Stomach (tissue), 9 donors: Measurements from ENCODE around the gene CPXM2. TPM values are rescaled to one million over a fixed set of nuclear protein-coding genes. Genes with fewer than 3 reads are reported as not detected.

Experiments
- DNase-seq, 2 donors: peaks; one replicate each; pipeline versions ENCODE4 v3.0.0 to v3.0.0-alpha.2; 2013 to 2019
- H3K27ac ChIP-seq, 5 donors: fragments of 200-600 bp in 4 of 5; sonication (generic) in 4 of 5; one replicate each; pipeline ENCODE4 v1.5.1; 2013 to 2019; ENCODE audit warnings: mild to moderate bottlenecking in 1 of 5, moderate library complexity in 1 of 5
- H3K27me3 ChIP-seq, 3 donors: fragments of 200-600 bp; sonication (generic); one replicate each; pipeline ENCODE4 v1.5.1; 2017 to 2019; ENCODE audit warnings: mixed run types in 1 of 3
- H3K36me3 ChIP-seq, 4 donors: fragments of 200-600 bp; sonication (generic); 1 replicate in 3 of 4; 2 replicates in 1 of 4; pipeline ENCODE4 v1.5.1; 2016 to 2019
- H3K4me1 ChIP-seq, 4 donors: fragments of 200-600 bp; sonication (generic); one replicate each; pipeline ENCODE4 v1.5.1; 2016 to 2019
- H3K4me3 ChIP-seq, 4 donors: fragments of 200-600 bp; sonication (generic) in 3 of 4; one replicate each; pipeline ENCODE4 v1.5.1; 2016 to 2019; ENCODE audit warnings: mild to moderate bottlenecking in 1 of 4
- H3K9me3 ChIP-seq, 4 donors: fragments of 200-600 bp; sonication (generic); one replicate each; pipeline ENCODE4 v1.5.1; 2016 to 2019
- EP300 ChIP-seq: sonication (generic); formaldehyde crosslinking; IDR thresholded peaks from one replicate; pipeline ENCODE4 v1.6.1; 2017; ENCODE audit warnings: antibody characterized with exemption
- POLR2A ChIP-seq, 4 donors: fragments of 450-650 bp; IDR thresholded peaks; one replicate each; pipeline ENCODE4 v1.6.1; 2016; ENCODE audit warnings: antibody characterized with exemption in 4 of 4, control low read depth in 2 of 4, mild to moderate bottlenecking in 1 of 4, moderate library complexity in 1 of 4
- POLR2AphosphoS5 ChIP-seq, 3 donors: sonication (generic); formaldehyde crosslinking; IDR thresholded peaks; one replicate each; pipeline ENCODE4 v1.6.1; 2016; ENCODE audit warnings: antibody characterized with exemption in 3 of 3
- WGBS, 5 donors: extraction: QIAGEN DNeasy Blood & Tissue Kit in 3 of 5; methylation state at CpG; one replicate each; pipeline versions ENCODE4 v1.1.5 to v1.1.7; 2013 to 2018; 5-methylcytosine and 5-hydroxymethylcytosine counted together
- intact Hi-C: fragments of 100-400 bp; cut with DNase I; formaldehyde crosslinking; loops from one replicate; pipeline ENCODE4 v1.15.1; 2023; ENCODE audit warnings: low total_unique reads
- polyA plus RNA-seq, 3 donors: library from polyadenylated mRNA; stranded (reverse); fragments of 200-250 nt; gene quantifications; one replicate each; pipeline ENCODE4 v1.2.3, GENCODE V29; 2013
- total RNA-seq, 5 donors: library from RNA; depleted of rRNA; stranded (reverse); fragments of >200 nt; gene quantifications; one replicate each; pipeline versions ENCODE4 v1.1.0 to v1.2.3, GENCODE V29; 2014 to 2016
- TF ChIP-seq, protein P1 (sequence below), 7 experiments: fragments of 450-650 bp in 4 of 7; fragments of 200-600 bp in 3 of 7; sonication (generic) in 3 of 7; IDR thresholded peaks; one replicate each; pipeline ENCODE4 v1.5.1; 2016 to 2019; ENCODE audit warnings: antibody characterized with exemption in 7 of 7, control low read depth in 2 of 7, mild to moderate bottlenecking in 1 of 7
- donor health status: healthy with polysubstance abuse.
- donor health status: Bipolar disorder and iron deficiency.
- donor health status: healthy.

The CPXM2 gene
- total and polyA plus RNA-seq, 8 donors, result 0.46 to 33.5 (median 9.9) TPM

DNA sequence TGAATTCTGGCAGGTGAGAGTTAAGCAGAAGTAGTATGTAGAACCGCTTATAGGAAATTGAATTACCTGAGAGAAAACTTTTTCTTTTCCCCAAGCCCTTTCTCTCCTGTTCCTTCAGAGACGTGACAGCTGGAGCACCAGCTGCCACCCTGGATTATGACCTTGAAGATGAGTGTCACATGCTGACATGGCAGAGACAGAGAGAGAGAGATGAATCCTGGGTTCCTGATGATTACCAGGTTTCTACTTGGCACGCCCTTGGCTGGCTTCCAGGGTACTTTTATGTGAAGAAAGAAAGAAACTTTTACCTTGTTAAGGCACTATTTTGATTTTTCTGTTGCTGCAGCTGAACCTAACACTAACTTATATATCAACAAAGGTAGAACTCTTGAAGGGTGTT, 125.6 kb downstream of the CPXM2 start:
- H3K4me3 ChIP-seq, result no peak overlapping the region
- H3K4me1 ChIP-seq, result no peaks in the 10 kb centered on the region
- H3K9me3 ChIP-seq, result no peaks in the 10 kb centered on the region
- intact Hi-C loops, result no loop called here
- no peak for TF ChIP-seq EP300
- TF ChIP-seq, protein P1, sequence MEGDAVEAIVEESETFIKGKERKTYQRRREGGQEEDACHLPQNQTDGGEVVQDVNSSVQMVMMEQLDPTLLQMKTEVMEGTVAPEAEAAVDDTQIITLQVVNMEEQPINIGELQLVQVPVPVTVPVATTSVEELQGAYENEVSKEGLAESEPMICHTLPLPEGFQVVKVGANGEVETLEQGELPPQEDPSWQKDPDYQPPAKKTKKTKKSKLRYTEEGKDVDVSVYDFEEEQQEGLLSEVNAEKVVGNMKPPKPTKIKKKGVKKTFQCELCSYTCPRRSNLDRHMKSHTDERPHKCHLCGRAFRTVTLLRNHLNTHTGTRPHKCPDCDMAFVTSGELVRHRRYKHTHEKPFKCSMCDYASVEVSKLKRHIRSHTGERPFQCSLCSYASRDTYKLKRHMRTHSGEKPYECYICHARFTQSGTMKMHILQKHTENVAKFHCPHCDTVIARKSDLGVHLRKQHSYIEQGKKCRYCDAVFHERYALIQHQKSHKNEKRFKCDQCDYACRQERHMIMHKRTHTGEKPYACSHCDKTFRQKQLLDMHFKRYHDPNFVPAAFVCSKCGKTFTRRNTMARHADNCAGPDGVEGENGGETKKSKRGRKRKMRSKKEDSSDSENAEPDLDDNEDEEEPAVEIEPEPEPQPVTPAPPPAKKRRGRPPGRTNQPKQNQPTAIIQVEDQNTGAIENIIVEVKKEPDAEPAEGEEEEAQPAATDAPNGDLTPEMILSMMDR (IDR thresholded peaks at IDR 0.05), result no peak
- TF ChIP-seq POLR2A (IDR thresholded peaks at IDR 0.05), result no peak
- no peak for TF ChIP-seq POLR2AphosphoS5 (IDR thresholded peaks at IDR 0.05)
- peaks cover 0 to 24% (median 0%) of the 10 kb centered on the region in 3 donors for H3K27me3 ChIP-seq
- WGBS, 5 donors, result 47 to 73% (median 60%) methylated on average over 3 of the region's 3 CpGs
- H3K27ac ChIP-seq, result no peak overlapping the region
- DNase-seq, result no peak
- peaks cover 0 to 18% (median 2%) of the 10 kb centered on the region in 4 donors for H3K36me3 ChIP-seq

DNA sequence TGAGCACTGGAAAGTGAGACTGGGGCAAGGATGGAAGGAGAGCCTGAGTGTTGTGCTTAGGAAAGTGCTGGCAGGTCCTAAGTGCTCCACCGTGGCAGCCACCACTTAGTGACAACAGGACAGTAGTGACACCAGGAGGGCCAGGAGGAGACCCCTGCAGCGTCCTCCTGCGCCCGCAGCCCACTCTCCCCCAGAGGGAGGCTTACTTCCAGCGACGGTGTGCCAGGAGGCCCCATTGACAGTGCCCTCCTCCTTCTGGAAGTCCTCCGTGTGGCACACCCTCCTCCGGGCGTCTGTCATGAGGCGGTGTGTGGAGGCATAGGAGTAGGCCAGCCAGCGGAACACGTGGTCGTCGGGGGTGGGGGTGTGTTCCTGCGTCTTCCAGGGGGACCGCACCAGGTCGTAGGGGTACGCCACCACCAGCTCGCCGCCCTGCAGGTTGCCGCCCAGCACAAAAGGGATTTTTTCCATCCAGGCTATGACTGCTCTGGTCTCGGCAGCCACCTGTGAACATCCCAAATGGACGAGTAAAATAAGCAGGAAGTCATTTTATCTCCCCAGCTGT, 129.9 kb downstream of the CPXM2 start:
- H3K4me1 ChIP-seq, result peaks cover 0 to 9% (median 0%) of the 10 kb centered on the region in 4 donors

DNA sequence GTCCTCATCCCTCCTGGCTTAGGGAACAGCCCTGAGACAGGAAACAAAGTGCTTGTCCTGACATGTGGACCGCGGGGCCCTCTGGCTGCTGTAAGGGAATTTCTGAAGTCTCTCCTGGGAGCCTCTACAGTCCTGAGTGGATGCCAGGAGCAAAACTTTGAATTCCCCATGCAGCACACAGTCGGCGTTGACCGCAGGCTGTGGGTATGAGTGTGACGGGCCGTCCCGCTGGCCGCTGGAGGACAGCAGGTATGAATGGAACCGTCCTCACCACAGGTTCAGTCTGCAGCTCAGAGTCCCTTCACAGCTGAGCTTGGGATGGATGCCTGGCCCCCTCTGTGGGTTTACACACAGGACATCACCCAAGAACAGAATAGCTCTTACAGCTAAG, 130.6 kb downstream of the CPXM2 start:
- H3K36me3 ChIP-seq, result peaks cover 0 to 25% (median 2%) of the 10 kb centered on the region in 4 donors
- peaks cover 0 to 38% (median 3%) of the 10 kb centered on the region in 3 donors for H3K27me3 ChIP-seq
- DNase-seq, result no peak
- peaks cover 0 to 9% (median 0%) of the 10 kb centered on the region in 4 donors for H3K4me1 ChIP-seq
- H3K27ac ChIP-seq, result no peak overlapping the region
- no peaks in the 10 kb centered on the region for H3K9me3 ChIP-seq
- TF ChIP-seq, protein P1 (IDR thresholded peaks at IDR 0.05), result no peak
- TF ChIP-seq POLR2A (IDR thresholded peaks at IDR 0.05) (no peak), POLR2AphosphoS5 (IDR thresholded peaks at IDR 0.05) (no peak)
- intact Hi-C loops, result no loop called here
- WGBS, 5 donors, result 74 to 83% (median 77%) methylated on average over 10 of the region's 10 CpGs
- no peak overlapping the region for H3K4me3 ChIP-seq

More for the DNA sequence above, 129.9 kb downstream of the CPXM2 start:
- intact Hi-C loops, result no loop called here
- no peak for DNase-seq
- no peaks in the 10 kb centered on the region for H3K9me3 ChIP-seq
- H3K27ac ChIP-seq, result no peak overlapping the region
- peaks cover 0 to 20% (median 2%) of the 10 kb centered on the region in 4 donors for H3K36me3 ChIP-seq
- peaks cover 0 to 39% (median 3%) of the 10 kb centered on the region in 3 donors for H3K27me3 ChIP-seq
- H3K4me3 ChIP-seq, result no peak overlapping the region
- 68 to 80% (median 76%) methylated on average over 18 to 23 of the region's 23 CpGs for WGBS, 5 donors
- TF ChIP-seq, protein P1 (IDR thresholded peaks at IDR 0.05), result no peak
- TF ChIP-seq POLR2A (IDR thresholded peaks at IDR 0.05), result no peak
- no peak for TF ChIP-seq POLR2AphosphoS5 (IDR thresholded peaks at IDR 0.05)
- TF ChIP-seq EP300, result no peak

DNA sequence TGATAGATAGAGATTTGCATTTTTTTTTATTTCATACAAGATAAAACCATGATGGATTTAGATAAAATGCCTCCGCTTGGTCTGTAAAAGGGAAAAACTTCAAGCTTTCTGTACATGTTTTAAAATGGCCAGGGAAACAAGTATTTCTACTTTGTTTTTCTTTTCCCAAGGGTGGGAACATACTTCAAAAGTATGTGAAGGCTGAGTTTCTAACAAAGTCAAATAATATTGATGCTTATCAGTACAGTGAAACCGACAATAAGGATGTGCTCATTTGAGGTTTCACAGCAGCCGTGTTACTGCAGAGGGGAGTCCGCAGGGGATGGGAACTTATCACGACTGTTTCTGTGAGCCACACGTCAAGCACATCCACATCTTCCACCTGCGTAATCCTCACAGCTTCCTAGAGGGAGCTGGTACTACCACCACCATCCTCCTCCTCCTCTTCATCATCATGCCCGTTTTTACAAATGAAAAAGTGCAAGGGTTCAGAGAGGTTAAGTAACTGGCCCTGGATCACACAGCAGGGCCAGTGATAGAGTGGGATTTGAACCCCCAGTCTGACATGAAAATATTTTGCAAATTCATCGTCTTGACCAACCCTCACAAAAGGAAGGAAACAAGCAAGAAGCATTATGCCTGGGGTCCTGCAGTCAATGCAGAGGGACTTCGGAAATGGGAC, 131.1 kb downstream of the CPXM2 start:
- H3K27ac ChIP-seq, result no peak overlapping the region
- H3K27me3 ChIP-seq, result peaks cover 0 to 34% (median 3%) of the 10 kb centered on the region in 3 donors
- TF ChIP-seq POLR2AphosphoS5 (IDR thresholded peaks at IDR 0.05) (no peak), EP300 (no peak), POLR2A (IDR thresholded peaks at IDR 0.05) (no peak)
- TF ChIP-seq, protein P1 (IDR thresholded peaks at IDR 0.05), result no peak
- whole genome bisulfite sequencing, 5 donors, result 53 to 61% (median 59%) methylated on average over 10 of the region's 10 CpGs
- H3K4me3 ChIP-seq, result no peak overlapping the region
- DNase-seq, result no peak
- peaks cover 0 to 21% (median 2%) of the 10 kb centered on the region in 4 donors for H3K36me3 ChIP-seq
- no peaks in the 10 kb centered on the region for H3K9me3 ChIP-seq
- intact Hi-C loops, result no loop called here
- H3K4me1 ChIP-seq, result peaks cover 0 to 9% (median 0%) of the 10 kb centered on the region in 4 donors
